KMS-11 (cell line): ENCODE data around the gene CD8B.
"Not testable (repeated sequence)": the region's sequence is repeated elsewhere in the genome, so short reads cannot be mapped to it uniquely, and the experiment has no call there.

Source experiments
- H2AFZ ChIP-seq: fragments of 200-600 bp; sonication (generic); 2 replicates; pipeline ENCODE4 v1.6.1; 2016; ENCODE audit warnings: antibody characterized with exemption, mixed run types, low read depth
- H3K27ac ChIP-seq: fragments of 200-600 bp; sonication (generic); 2 replicates; pipeline ENCODE4 v1.6.1; 2016; ENCODE audit warnings: mild to moderate bottlenecking, mixed run types
- H3K27me3 ChIP-seq: fragments of 200-600 bp; sonication (generic); 2 replicates; pipeline ENCODE4 v1.6.1; 2017; ENCODE audit warnings: mild to moderate bottlenecking, low read depth, mixed run types, moderate library complexity; ENCODE audit not compliant: insufficient read depth
- H3K36me3 ChIP-seq: fragments of 200-600 bp; sonication (generic); 2 replicates; pipeline ENCODE4 v1.6.1; 2017; ENCODE audit warnings: mild to moderate bottlenecking, mixed run types; ENCODE audit not compliant: insufficient read depth
- H3K4me1 ChIP-seq: fragments of 200-600 bp; sonication (generic); 2 replicates; pipeline ENCODE4 v1.6.1; 2016; ENCODE audit warnings: mild to moderate bottlenecking, low read depth, mixed run types; ENCODE audit not compliant: poor library complexity, severe bottlenecking
- H3K4me2 ChIP-seq: fragments of 200-600 bp; sonication (generic); 2 replicates; pipeline ENCODE4 v1.7.0; 2016; ENCODE audit warnings: mild to moderate bottlenecking, mixed run types
- H3K4me3 ChIP-seq: fragments of 200-600 bp; sonication (generic); IDR thresholded peaks from 2 replicates; pipeline ENCODE4 v1.6.1; 2017; ENCODE audit warnings: low read depth, low read length, mixed read lengths; ENCODE audit not compliant: insufficient read depth
- H3K79me2 ChIP-seq: fragments of 200-600 bp; sonication (generic); 2 replicates; pipeline ENCODE4 v1.6.1; 2016; ENCODE audit warnings: low read depth, mixed run types; ENCODE audit not compliant: insufficient read depth
- H3K9ac ChIP-seq: fragments of 200-600 bp; sonication (generic); 2 replicates; pipeline ENCODE4 v1.6.1; 2016; ENCODE audit warnings: mild to moderate bottlenecking, mixed run types
- H4K20me1 ChIP-seq: fragments of 200-600 bp; sonication (generic); 2 replicates; pipeline ENCODE4 v1.6.1; 2016; ENCODE audit warnings: mild to moderate bottlenecking, mixed run types; ENCODE audit not compliant: insufficient read depth
- CTCF ChIP-seq: fragments of 200-600 bp; sonication (generic); conservative IDR thresholded peaks from 2 replicates; pipeline ENCODE4 v1.6.1; 2017; ENCODE audit warnings: low read depth, mild to moderate bottlenecking, antibody characterized with exemption, low read length, moderate library complexity, mixed read lengths

Gene CD8B

GRCh38 chr2:86837714-86838113 is 24.0 kb downstream of the CD8B start:
- H4K20me1 ChIP-seq, H3K36me3 ChIP-seq, H3K79me2 ChIP-seq, H3K9ac ChIP-seq, H3K4me2 ChIP-seq, H2AFZ ChIP-seq, H3K4me3 ChIP-seq, H3K27ac ChIP-seq, H3K27me3 ChIP-seq: not testable (repeated sequence)
- H3K4me1 ChIP-seq, result peaks cover 35% of the 10 kb centered on the region

- not testable (repeated sequence) for H3K27ac ChIP-seq, H3K79me2 ChIP-seq, H2AFZ ChIP-seq, H3K4me2 ChIP-seq, H3K9ac ChIP-seq, H3K4me3 ChIP-seq, H3K27me3 ChIP-seq, H4K20me1 ChIP-seq, H3K36me3 ChIP-seq
- peaks cover 35% of the 10 kb centered on the region for H3K4me1 ChIP-seq
Observed at GRCh38 chr2:86836915-86837695, 24.6 kb downstream of the CD8B start.

- not testable (repeated sequence) for H3K4me3 ChIP-seq, H3K36me3 ChIP-seq, H3K27ac ChIP-seq, H3K4me2 ChIP-seq, H3K9ac ChIP-seq, H2AFZ ChIP-seq, H3K79me2 ChIP-seq, H4K20me1 ChIP-seq, H3K27me3 ChIP-seq
- H3K4me1 ChIP-seq, result peaks cover 42% of the 10 kb centered on the region
Observed at GRCh38 chr2:86835548-86835889, 26.2 kb downstream of the CD8B start.

- no peak for TF ChIP-seq CTCF
- Histone ChIP-seq H3K4me1 (peaks cover 20% of the 10 kb centered on the region), H3K27ac (no peak overlapping the region), H3K4me3 (no peak overlapping the region), H4K20me1 (no peaks in the 10 kb centered on the region), H2AFZ (no peak overlapping the region), H3K27me3 (no peaks in the 10 kb centered on the region), H3K79me2 (no peaks in the 10 kb centered on the region), H3K4me2 (no peak overlapping the region), H3K36me3 (no peaks in the 10 kb centered on the region), H3K9ac (no peak overlapping the region)
Observed at GRCh38 chr2:86833315-86833714, 28.4 kb downstream of the CD8B start.

- Histone ChIP-seq H3K4me2 (no peak overlapping the region; the same call in 1 of the 2 replicates), H3K27me3 (no peaks in the 10 kb centered on the region), H2AFZ (peak overlapping the region; percentile 38; the same call in 1 of the 2 replicates), H3K4me3 (no peak overlapping the region), H3K4me1 (peaks cover 16% of the 10 kb centered on the region), H3K9ac (peak overlapping the region; percentile 18; the same call in 1 of the 2 replicates), H3K27ac (0 out of 2 replicates have a peak overlapping the region, but pooled peaks have one; percentile 53), H3K79me2 (no peaks in the 10 kb centered on the region), H4K20me1 (no peaks in the 10 kb centered on the region), H3K36me3 (no peaks in the 10 kb centered on the region)
- no peak for TF ChIP-seq CTCF
Observed at GRCh38 chr2:86832334-86833096, 29.2 kb downstream of the CD8B start.
